Vagina (tissue), 2 donors: ENCODE results near the gene PPP2R5C.

Experiments
- POLR2A ChIP-seq, 2 donors: fragments of 450-650 bp; IDR thresholded peaks; one replicate each; pipeline ENCODE4 v1.6.1; 2017; ENCODE audit warnings: antibody characterized with exemption in 2 of 2, mild to moderate bottlenecking in 2 of 2, moderate library complexity in 2 of 2
- POLR2AphosphoS5 ChIP-seq, 2 donors: sonication (generic); formaldehyde crosslinking; IDR thresholded peaks; one replicate each; pipeline ENCODE4 v1.9.0; 2017; ENCODE audit warnings: antibody characterized with exemption in 2 of 2, mild to moderate bottlenecking in 2 of 2, low read depth in 1 of 2; ENCODE audit not compliant: insufficient read depth in 1 of 2
- TF ChIP-seq, protein P1 (sequence below), 3 experiments: fragments of 450-650 bp in 2 of 3; fragments of 200-600 bp in 1 of 3; sonication (generic) in 1 of 3; IDR thresholded peaks; one replicate each; pipeline ENCODE4 v1.5.1; 2017 to 2019; ENCODE audit warnings: antibody characterized with exemption in 3 of 3, mild to moderate bottlenecking in 2 of 3, moderate library complexity in 2 of 3

DNA sequence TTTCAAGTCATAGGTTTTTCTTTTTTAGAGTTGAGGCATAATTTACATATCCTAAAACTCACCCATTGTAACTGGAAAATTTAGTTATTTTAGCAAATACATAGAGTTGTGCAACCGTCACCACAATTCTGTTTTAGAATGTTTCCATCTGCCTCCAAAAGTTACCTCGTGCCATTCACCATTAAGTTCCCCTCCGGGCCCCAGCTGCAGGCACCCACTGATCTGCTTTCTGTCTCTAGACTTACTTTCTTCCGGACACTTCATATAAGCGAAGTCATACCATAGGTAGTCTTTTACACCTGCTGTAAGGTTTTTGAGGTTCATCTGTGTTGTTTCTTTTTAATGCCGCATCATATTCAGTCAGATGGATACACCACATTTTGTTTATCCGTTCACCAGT, 28.7 kb downstream of the PPP2R5C start:
- TF ChIP-seq POLR2A (IDR thresholded peaks at IDR 0.05) (no peak), POLR2AphosphoS5 (IDR thresholded peaks at IDR 0.05; ENCODE audit: insufficient read depth in 1 of 2, low read depth in 1 of 2) (no peak)
- TF ChIP-seq, protein P1, sequence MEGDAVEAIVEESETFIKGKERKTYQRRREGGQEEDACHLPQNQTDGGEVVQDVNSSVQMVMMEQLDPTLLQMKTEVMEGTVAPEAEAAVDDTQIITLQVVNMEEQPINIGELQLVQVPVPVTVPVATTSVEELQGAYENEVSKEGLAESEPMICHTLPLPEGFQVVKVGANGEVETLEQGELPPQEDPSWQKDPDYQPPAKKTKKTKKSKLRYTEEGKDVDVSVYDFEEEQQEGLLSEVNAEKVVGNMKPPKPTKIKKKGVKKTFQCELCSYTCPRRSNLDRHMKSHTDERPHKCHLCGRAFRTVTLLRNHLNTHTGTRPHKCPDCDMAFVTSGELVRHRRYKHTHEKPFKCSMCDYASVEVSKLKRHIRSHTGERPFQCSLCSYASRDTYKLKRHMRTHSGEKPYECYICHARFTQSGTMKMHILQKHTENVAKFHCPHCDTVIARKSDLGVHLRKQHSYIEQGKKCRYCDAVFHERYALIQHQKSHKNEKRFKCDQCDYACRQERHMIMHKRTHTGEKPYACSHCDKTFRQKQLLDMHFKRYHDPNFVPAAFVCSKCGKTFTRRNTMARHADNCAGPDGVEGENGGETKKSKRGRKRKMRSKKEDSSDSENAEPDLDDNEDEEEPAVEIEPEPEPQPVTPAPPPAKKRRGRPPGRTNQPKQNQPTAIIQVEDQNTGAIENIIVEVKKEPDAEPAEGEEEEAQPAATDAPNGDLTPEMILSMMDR (IDR thresholded peaks at IDR 0.05) = no peak
